ENCODE data around the gene MBD4. TPM values are rescaled to one million over a fixed set of nuclear protein-coding genes. Genes with fewer than 3 reads are reported as not detected.
"Not testable (repeated sequence)": the region's sequence is repeated elsewhere in the genome, so short reads cannot be mapped to it uniquely, and the experiment has no call there.

The MBD4 gene
- total RNA-seq, 1 donor from 2014 or later: 25.7 TPM

GRCh38 chr3:129399895-129400357 is 39.8 kb downstream of the MBD4 start:
- no peak for TF ChIP-seq CTCF (conservative IDR thresholded peaks at IDR 0.05; ENCODE audit: low read depth, low read length)
- peak overlapping the region; percentile 70 for H3K4me3 ChIP-seq (ENCODE audit: low read depth, low read length)
- DNase-seq (ENCODE audit: low read depth): no peak

- peak; percentile 98 for TF ChIP-seq CTCF (conservative IDR thresholded peaks at IDR 0.05; ENCODE audit: low read depth, low read length)
- H3K4me3 ChIP-seq (ENCODE audit: low read depth, low read length): peak overlapping the region; percentile 70
- peak; percentile 91 for DNase-seq (ENCODE audit: low read depth)
Observed at GRCh38 chr3:129399145-129399894, 40.4 kb downstream of the MBD4 start.

DNA sequence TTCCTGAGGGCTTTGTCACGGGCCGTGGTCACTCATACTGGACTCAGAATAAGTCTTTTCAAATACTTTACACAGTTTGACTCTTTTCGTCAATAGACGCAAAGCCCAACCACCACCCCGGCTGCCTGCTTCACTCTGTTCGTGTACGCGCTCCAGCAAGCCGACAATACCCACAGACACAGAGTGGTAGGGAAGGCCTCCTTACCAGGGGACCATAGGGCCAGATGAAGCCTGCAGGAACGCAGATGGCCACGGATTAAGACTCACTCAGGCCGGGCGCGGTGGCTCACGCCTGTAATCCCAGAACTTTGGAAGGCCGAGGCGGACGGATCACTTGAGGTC is 41.0 kb downstream of the MBD4 start:
- DNase-seq (ENCODE audit: low read depth): no peak
- no peak for TF ChIP-seq CTCF (conservative IDR thresholded peaks at IDR 0.05; ENCODE audit: low read depth, low read length)
- H3K4me3 ChIP-seq (ENCODE audit: low read depth, low read length): peak overlapping the region; percentile 70

DNA sequence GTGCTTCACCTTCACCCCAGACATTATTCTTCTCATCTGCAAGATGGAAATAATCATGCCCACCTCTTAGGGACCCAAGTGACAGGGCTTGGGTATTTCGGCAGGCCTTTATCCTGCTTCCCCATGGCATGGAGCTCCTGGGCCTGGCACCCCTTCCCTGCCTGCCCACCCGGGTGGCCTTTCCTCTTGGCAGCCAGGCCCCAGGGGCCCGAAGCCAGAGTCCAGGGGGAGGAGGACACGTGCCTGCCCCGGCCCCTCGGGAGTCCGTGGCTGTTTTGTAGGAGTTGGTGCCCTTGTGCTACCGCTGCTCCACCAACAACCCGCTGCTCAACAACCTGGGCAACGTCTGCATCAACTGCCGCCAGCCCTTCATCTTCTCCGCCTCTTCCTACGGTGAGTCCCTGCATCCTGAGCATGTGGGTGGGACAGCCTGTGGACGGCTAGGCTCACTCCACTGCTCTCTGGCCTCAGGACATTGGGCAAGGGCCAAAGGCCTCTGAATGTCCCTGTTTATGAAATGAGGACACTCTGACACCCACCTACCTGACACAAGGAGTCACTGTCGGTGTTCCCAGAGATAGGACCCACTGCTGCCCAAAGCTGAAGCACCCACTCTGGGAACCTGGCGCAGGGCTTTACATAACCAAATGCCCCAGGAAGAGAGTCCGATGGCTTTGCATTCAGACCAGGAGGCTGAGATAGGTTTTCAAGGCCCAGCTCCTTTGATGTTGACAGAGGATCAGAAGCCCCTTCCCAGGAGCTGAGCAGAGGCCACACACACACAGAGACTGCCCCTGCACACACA is 45.8 kb downstream of the MBD4 start:
- DNase-seq (ENCODE audit: low read depth); H3K4me3 ChIP-seq (ENCODE audit: low read depth, low read length): not testable (repeated sequence)

GRCh38 chr3:129393271-129393670 is 46.5 kb downstream of the MBD4 start:
- TF ChIP-seq CTCF (conservative IDR thresholded peaks at IDR 0.05; ENCODE audit: low read depth, low read length): no peak
- H3K4me3 ChIP-seq (ENCODE audit: low read depth, low read length): no peak overlapping the region
- DNase-seq (ENCODE audit: low read depth): no peak

- H3K4me3 ChIP-seq (ENCODE audit: low read depth, low read length); DNase-seq (ENCODE audit: low read depth): not testable (repeated sequence)
Observed at GRCh38 chr3:129392106-129392887, 47.5 kb downstream of the MBD4 start.

DNA sequence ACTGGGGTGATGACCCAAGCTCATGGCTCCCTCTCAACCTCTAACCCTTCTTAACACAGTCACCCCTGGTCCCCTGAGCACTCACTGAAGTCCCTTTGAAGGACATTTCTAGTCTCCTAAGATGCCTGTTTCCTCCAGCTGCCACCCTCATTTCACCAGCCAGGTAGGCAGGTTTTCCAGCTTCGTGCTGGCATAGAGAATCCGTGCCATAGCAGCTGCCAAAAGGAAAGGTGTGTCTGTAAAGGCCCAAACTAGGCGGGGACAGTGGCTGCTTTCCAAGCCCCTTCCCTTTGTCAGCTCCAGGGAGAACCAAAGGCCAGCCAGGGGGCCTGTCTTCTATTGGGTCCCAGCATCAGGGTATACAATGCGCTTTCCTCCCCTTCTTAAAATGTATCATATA is 48.2 kb downstream of the MBD4 start:
- H3K4me3 ChIP-seq (ENCODE audit: low read depth, low read length); DNase-seq (ENCODE audit: low read depth): not testable (repeated sequence)

DNA sequence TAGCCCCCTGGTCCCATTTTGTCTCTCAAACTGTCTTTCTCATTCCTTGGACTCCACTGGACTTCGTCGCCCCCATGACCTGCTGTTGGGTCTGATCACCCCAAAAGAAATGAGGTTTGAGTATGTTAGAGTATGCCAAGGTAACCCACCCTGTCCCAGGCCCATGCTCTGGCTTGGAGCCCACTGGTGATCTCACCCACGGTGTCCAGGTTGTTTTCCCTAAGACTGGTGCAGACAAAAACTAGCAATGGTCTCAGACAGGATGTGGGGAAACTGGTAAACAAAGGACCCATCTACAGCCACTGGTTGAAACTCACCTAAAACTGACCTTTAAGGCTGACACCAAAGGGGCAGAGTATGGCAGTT is 50.2 kb downstream of the MBD4 start:
- no peak overlapping the region for H3K4me3 ChIP-seq (ENCODE audit: low read depth, low read length)
- no peak for TF ChIP-seq CTCF (conservative IDR thresholded peaks at IDR 0.05; ENCODE audit: low read depth, low read length)
- DNase-seq (ENCODE audit: low read depth): no peak

GRCh38 chr3:129388791-129389571 is 50.8 kb downstream of the MBD4 start:
- DNase-seq (ENCODE audit: low read depth); H3K4me3 ChIP-seq (ENCODE audit: low read depth, low read length): not testable (repeated sequence)
